ENCODE results near the gene EXD3.

The EXD3 gene

GRCh38 chr9:137407590-137408300 is 15.2 kb downstream of the EXD3 start:
- Histone ChIP-seq H3K4me3 (ENCODE audit: low read depth, low read length) (no peak overlapping the region), H3K9me3 (no peaks in the 10 kb centered on the region), H3K27me3 (no peaks in the 10 kb centered on the region), H3K4me1 (peaks cover 8% of the 10 kb centered on the region), H3K36me3 (no peaks in the 10 kb centered on the region)
- no peak for DNase-seq
- TF ChIP-seq, protein P1, sequence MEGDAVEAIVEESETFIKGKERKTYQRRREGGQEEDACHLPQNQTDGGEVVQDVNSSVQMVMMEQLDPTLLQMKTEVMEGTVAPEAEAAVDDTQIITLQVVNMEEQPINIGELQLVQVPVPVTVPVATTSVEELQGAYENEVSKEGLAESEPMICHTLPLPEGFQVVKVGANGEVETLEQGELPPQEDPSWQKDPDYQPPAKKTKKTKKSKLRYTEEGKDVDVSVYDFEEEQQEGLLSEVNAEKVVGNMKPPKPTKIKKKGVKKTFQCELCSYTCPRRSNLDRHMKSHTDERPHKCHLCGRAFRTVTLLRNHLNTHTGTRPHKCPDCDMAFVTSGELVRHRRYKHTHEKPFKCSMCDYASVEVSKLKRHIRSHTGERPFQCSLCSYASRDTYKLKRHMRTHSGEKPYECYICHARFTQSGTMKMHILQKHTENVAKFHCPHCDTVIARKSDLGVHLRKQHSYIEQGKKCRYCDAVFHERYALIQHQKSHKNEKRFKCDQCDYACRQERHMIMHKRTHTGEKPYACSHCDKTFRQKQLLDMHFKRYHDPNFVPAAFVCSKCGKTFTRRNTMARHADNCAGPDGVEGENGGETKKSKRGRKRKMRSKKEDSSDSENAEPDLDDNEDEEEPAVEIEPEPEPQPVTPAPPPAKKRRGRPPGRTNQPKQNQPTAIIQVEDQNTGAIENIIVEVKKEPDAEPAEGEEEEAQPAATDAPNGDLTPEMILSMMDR (IDR thresholded peaks at IDR 0.05; ENCODE audit: low read depth, low read length) = no peak

- Histone ChIP-seq H3K27me3 (no peaks in the 10 kb centered on the region), H3K36me3 (no peaks in the 10 kb centered on the region), H3K9me3 (no peaks in the 10 kb centered on the region), H3K4me3 (ENCODE audit: low read depth, low read length) (peak overlapping the region; percentile 36), H3K4me1 (peaks cover 12% of the 10 kb centered on the region)
- TF ChIP-seq, protein P1 (IDR thresholded peaks at IDR 0.05; ENCODE audit: low read depth, low read length) = peak; percentile 59
- peak; percentile 88 for DNase-seq
These were observed 15.9 kb downstream of the EXD3 start for GRCh38 chr9:137406876-137407589.

DNA sequence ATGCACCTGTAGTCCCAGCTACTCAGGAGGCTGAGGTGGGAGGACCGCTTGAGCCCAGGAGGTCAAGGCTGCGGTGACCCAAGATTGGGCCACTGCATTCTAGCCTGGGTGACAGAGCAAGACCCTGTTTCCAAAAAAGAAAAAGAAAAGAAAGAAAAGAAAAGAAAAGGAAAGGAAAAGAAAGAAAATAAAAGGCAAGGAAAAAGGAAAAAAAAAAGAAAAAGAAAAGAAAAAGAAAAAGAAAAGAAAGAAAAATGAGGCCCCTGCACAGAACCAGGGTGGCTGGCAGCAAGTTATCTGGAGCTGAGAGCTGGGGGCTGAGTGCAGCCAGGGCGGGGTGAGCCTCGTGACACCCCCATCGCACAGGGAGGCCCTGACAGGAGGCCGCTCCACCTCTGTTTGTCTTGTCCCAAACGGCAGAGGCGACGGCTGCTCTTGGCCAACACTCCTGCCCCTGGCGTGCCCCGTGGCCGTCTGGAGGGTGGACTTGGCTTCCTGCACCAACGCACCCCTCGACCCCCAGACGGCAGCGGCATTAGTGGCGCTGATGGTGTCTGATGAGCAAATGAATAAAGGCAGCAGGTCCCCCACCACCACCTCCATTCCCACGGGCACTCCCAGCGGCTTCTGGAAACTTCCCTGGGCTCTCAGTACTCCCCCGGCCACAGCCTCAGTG is 16.7 kb downstream of the EXD3 start:
- H3K9me3 ChIP-seq = peaks cover 3% of the 10 kb centered on the region; the same call in 1 of the 2 replicates
- no peak for DNase-seq
- H3K4me3 ChIP-seq (ENCODE audit: low read depth, low read length) = no peak overlapping the region
- peaks cover 12% of the 10 kb centered on the region for H3K4me1 ChIP-seq
- no peaks in the 10 kb centered on the region for H3K27me3 ChIP-seq
- TF ChIP-seq, protein P1 (IDR thresholded peaks at IDR 0.05; ENCODE audit: low read depth, low read length) = no peak
- H3K36me3 ChIP-seq = no peaks in the 10 kb centered on the region

GRCh38 chr9:137405677-137406081 is 17.3 kb downstream of the EXD3 start:
- no peaks in the 10 kb centered on the region for H3K27me3 ChIP-seq
- peaks cover 12% of the 10 kb centered on the region for H3K4me1 ChIP-seq
- no peak overlapping the region for H3K4me3 ChIP-seq (ENCODE audit: low read depth, low read length)
- H3K9me3 ChIP-seq = peaks cover 3% of the 10 kb centered on the region; the same call in 1 of the 2 replicates
- no peak for DNase-seq
- TF ChIP-seq, protein P1 (IDR thresholded peaks at IDR 0.05; ENCODE audit: low read depth, low read length) = no peak
- H3K36me3 ChIP-seq = no peaks in the 10 kb centered on the region

GRCh38 chr9:137404961-137405567 is 17.9 kb downstream of the EXD3 start:
- H3K27me3 ChIP-seq = no peaks in the 10 kb centered on the region
- H3K9me3 ChIP-seq = peaks cover 3% of the 10 kb centered on the region; the same call in 1 of the 2 replicates
- TF ChIP-seq, protein P1 (IDR thresholded peaks at IDR 0.05; ENCODE audit: low read depth, low read length) = no peak
- peaks cover 12% of the 10 kb centered on the region for H3K4me1 ChIP-seq
- DNase-seq = no peak
- H3K36me3 ChIP-seq = no peaks in the 10 kb centered on the region
- H3K4me3 ChIP-seq (ENCODE audit: low read depth, low read length) = no peak overlapping the region
